Neural cell (in vitro differentiated cells): Measurements from ENCODE around the gene ST14. TPM values are rescaled to one million over a fixed set of nuclear protein-coding genes. Genes with fewer than 3 reads are reported as not detected.

Source experiments
- H2AFZ ChIP-seq: fragments of 200-600, 300-800 bp; sonication (generic), shearing (Covaris generic); 2 replicates; pipeline ENCODE4 v1.6.0; 2014; ENCODE audit warnings: low read depth, mild to moderate bottlenecking, antibody characterized with exemption, low read length, moderate library complexity
- H3F3A ChIP-seq: fragments of 200-600 bp; shearing (Covaris generic); 2 replicates; pipeline ENCODE4 v1.6.1; 2016; ENCODE audit warnings: mild to moderate bottlenecking, moderate library complexity, mixed read lengths, antibody characterized with exemption, low read length; ENCODE audit not compliant: insufficient read depth, poor library complexity, severe bottlenecking
- H3K27ac ChIP-seq: fragments of 200-600, 300-800 bp; sonication (generic), shearing (Covaris generic); 2 replicates; pipeline ENCODE4 v1.5.1; 2014; ENCODE audit warnings: mild to moderate bottlenecking, low read length, moderate library complexity
- H3K27me3 ChIP-seq: fragments of 300-800, 200-600 bp; sonication (generic), shearing (Covaris generic); 2 replicates; pipeline ENCODE4 v1.6.0; 2014; ENCODE audit warnings: mild to moderate bottlenecking, low read depth, low read length, moderate library complexity; ENCODE audit not compliant: insufficient read depth
- H3K36me3 ChIP-seq: fragments of 300-800, 200-600 bp; sonication (generic), shearing (Covaris generic); 2 replicates; pipeline ENCODE4 v1.5.1; 2014; ENCODE audit warnings: mild to moderate bottlenecking, antibody characterized with exemption, low read length, moderate library complexity; ENCODE audit not compliant: insufficient read depth
- H3K4me2 ChIP-seq: fragments of 300-800, 200-600 bp; sonication (generic), shearing (Covaris generic); 2 replicates; pipeline ENCODE4 v1.6.0; 2014; ENCODE audit warnings: mild to moderate bottlenecking, low read length
- H3K4me3 ChIP-seq: fragments of 300-800, 200-600 bp; sonication (generic), shearing (Covaris generic); 2 replicates; pipeline ENCODE4 v1.5.1; 2014; ENCODE audit warnings: mild to moderate bottlenecking, low read length, moderate library complexity
- H3K79me2 ChIP-seq: fragments of 200-600 bp; shearing (Covaris generic); replicated peaks from 2 replicates; pipeline ENCODE4 v1.6.0; 2014; ENCODE audit warnings: mild to moderate bottlenecking, low read length, moderate library complexity; ENCODE audit not compliant: insufficient read depth
- H3K9ac ChIP-seq: fragments of 300-800, 200-600 bp; sonication (generic), shearing (Covaris generic); 2 replicates; pipeline ENCODE4 v1.6.1; 2016; ENCODE audit warnings: mild to moderate bottlenecking, low read length, mixed read lengths
- H3K9me2 ChIP-seq: fragments of 200-600 bp; shearing (Covaris generic); 2 replicates; pipeline ENCODE4 v1.6.1; 2016; ENCODE audit warnings: mild to moderate bottlenecking, low read length, mixed read lengths; ENCODE audit not compliant: insufficient read depth
- H3K9me3 ChIP-seq: fragments of 200-600, 300-800 bp; sonication (generic), shearing (Covaris generic); 2 replicates; pipeline ENCODE4 v1.6.1; 2016; ENCODE audit warnings: mild to moderate bottlenecking, mixed run types, low read length, moderate library complexity, mixed read lengths
- H4K20me1 ChIP-seq: fragments of 200-600 bp; shearing (Covaris generic); 2 replicates; pipeline ENCODE4 v1.6.1; 2016; ENCODE audit warnings: mild to moderate bottlenecking, mixed run types; ENCODE audit not compliant: insufficient read depth
- CTCF ChIP-seq: fragments of 450-650 bp; IDR thresholded peaks from 2 replicates; pipeline ENCODE4 v1.5.1; 2014; ENCODE audit warnings: antibody characterized with exemption, mild to moderate bottlenecking, moderate library complexity; ENCODE audit not compliant: poor library complexity, severe bottlenecking
- EP300 ChIP-seq: fragments of 450-650 bp; conservative IDR thresholded peaks from 2 replicates; pipeline ENCODE4 v1.6.1; 2014; ENCODE audit warnings: antibody characterized with exemption, mild to moderate bottlenecking, moderate library complexity; ENCODE audit not compliant: poor library complexity, severe bottlenecking
- EZH2 ChIP-seq: fragments of 200-600, 300-800 bp; shearing (Covaris generic), sonication (generic); IDR thresholded peaks from 2 replicates; pipeline ENCODE4 v1.6.1; 2014; ENCODE audit warnings: antibody characterized with exemption, low read length, borderline replicate concordance, mild to moderate bottlenecking; ENCODE audit not compliant: insufficient read depth, poor library complexity, severe bottlenecking
- MXI1 ChIP-seq: fragments of 450-650 bp; conservative IDR thresholded peaks from 2 replicates; pipeline ENCODE4 v1.6.1; 2014; ENCODE audit warnings: antibody characterized with exemption, mild to moderate bottlenecking; ENCODE audit not compliant: poor library complexity, severe bottlenecking
- POLR2AphosphoS5 ChIP-seq: IDR thresholded peaks from 2 replicates; pipeline ENCODE4 v1.6.1; 2012
- RAD21 ChIP-seq: fragments of 450-650 bp; conservative IDR thresholded peaks from 2 replicates; pipeline ENCODE4 v1.6.1; 2014; ENCODE audit warnings: antibody characterized with exemption, mild to moderate bottlenecking, moderate library complexity
- REST ChIP-seq: IDR thresholded peaks from 2 replicates; pipeline ENCODE4 v1.6.1; 2012; ENCODE audit warnings: borderline replicate concordance
- SMC3 ChIP-seq: fragments of 450-650 bp; conservative IDR thresholded peaks from 2 replicates; pipeline ENCODE4 v1.6.1; 2014; ENCODE audit warnings: antibody characterized with exemption, mild to moderate bottlenecking, moderate library complexity; ENCODE audit not compliant: poor library complexity
- TAF1 ChIP-seq: IDR thresholded peaks from 2 replicates; pipeline ENCODE4 v1.6.1; 2012; ENCODE audit warnings: low read depth
- polyA plus RNA-seq: library from polyadenylated mRNA; depleted of rRNA; stranded (reverse); fragments of >200 nt; gene quantifications from 2 replicates; pipeline ENCODE4 v1.2.3, GENCODE V29; 2014

Gene ST14
- polyA plus RNA-seq, 1 donor from 2014 or later = not detected

- H3K9me3 ChIP-seq = no peaks in the 10 kb centered on the region
- H3K9me2 ChIP-seq = no peaks in the 10 kb centered on the region
- no peaks in the 10 kb centered on the region for H3K36me3 ChIP-seq
- H3F3A ChIP-seq = no peaks in the 10 kb centered on the region
- H2AFZ ChIP-seq = no peak overlapping the region
- no peaks in the 10 kb centered on the region for H3K79me2 ChIP-seq
- TF ChIP-seq TAF1 = no peak
- TF ChIP-seq RAD21 = no peak
- TF ChIP-seq EP300 = no peak
- no peak for TF ChIP-seq POLR2AphosphoS5
- no peak for TF ChIP-seq SMC3
- no peak overlapping the region for H3K9ac ChIP-seq
- no peak overlapping the region for H3K4me2 ChIP-seq
- H3K27ac ChIP-seq = no peak overlapping the region
- no peaks in the 10 kb centered on the region for H3K27me3 ChIP-seq
- no peaks in the 10 kb centered on the region for H4K20me1 ChIP-seq
- no peak overlapping the region for H3K4me3 ChIP-seq
Observed at GRCh38 chr11:130188047-130188446, 28.5 kb downstream of the ST14 start.

GRCh38 chr11:130188585-130189347 lies 29.2 kb downstream of the ST14 start:
- H3K36me3 ChIP-seq = no peaks in the 10 kb centered on the region
- TF ChIP-seq EZH2 (no peak), REST (no peak), EP300 (no peak), MXI1 (no peak), POLR2AphosphoS5 (no peak), TAF1 (no peak), CTCF (no peak), RAD21 (no peak), SMC3 (no peak)
- no peaks in the 10 kb centered on the region for H3K27me3 ChIP-seq
- no peaks in the 10 kb centered on the region for H3K9me2 ChIP-seq
- no peak overlapping the region for H3K27ac ChIP-seq
- H3K79me2 ChIP-seq = no peaks in the 10 kb centered on the region
- H3K4me3 ChIP-seq = no peak overlapping the region
- no peaks in the 10 kb centered on the region for H4K20me1 ChIP-seq
- no peak overlapping the region for H3K4me2 ChIP-seq
- H3K9me3 ChIP-seq = no peaks in the 10 kb centered on the region
- no peak overlapping the region for H2AFZ ChIP-seq
- no peaks in the 10 kb centered on the region for H3F3A ChIP-seq
- H3K9ac ChIP-seq = no peak overlapping the region
